Suppressor macrophage treated with lipopolysaccharide for 4 hours (primary cell): ENCODE measurements around the gene SLC24A4.
A peak's percentile ranks its signal among the peaks of the same experiment; 100 is the strongest.

Source experiments
- DNase-seq: peaks from one replicate; pipeline ENCODE4 v3.0.0-alpha.2; 2020

SLC24A4 gene

GRCh38 chr14:92484132-92484823, 161.3 kb downstream of the SLC24A4 start:
- no peak for DNase-seq

- no peak for DNase-seq
Measured at GRCh38 chr14:92486881-92487280, 163.9 kb downstream of the SLC24A4 start.

GRCh38 chr14:92487513-92488133, 164.7 kb downstream of the SLC24A4 start:
- DNase-seq: peak; percentile 34

- DNase-seq: no peak
Measured at GRCh38 chr14:92489394-92490238, 166.7 kb downstream of the SLC24A4 start.

DNA sequence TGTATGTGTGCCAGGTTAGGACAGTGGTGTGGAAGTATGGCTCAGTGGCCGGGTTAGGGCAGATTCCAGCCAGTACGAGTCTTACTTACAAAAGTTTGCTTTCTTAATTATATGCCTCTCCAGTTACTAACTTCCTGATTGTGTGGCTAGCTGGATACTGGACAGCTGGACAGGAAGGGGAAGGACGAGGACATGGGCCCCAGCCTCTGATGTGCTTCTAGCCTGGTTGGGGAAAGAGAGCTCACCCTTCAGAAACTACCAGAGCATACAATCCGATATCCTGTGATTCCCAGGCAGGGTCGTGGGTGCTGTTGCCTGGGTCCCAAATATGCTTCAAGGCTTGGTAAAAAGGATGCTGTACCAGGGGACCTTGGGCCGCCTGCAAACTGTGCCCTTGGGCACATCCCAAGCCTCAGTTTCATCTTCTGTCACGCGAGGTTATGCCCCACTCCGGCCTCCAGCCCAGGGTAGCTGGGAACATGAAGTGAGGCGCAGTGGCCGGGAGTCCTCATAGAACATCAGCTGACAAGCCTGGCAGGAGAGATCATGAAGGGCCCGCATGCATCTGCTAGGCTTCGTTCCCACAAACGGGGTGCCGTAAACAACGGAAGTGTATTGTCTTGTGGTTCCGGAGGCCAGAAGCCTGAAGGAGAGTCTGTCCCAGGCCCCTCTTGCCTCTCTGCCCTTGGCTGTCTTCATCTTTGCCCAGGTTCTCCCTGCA, 167.4 kb downstream of the SLC24A4 start:
- DNase-seq: peak; percentile 48

- DNase-seq: no peak
Measured at GRCh38 chr14:92491782-92492181, 168.8 kb downstream of the SLC24A4 start.

- DNase-seq: peak; percentile 88
Measured at GRCh38 chr14:92492258-92492657, 169.3 kb downstream of the SLC24A4 start.

DNA sequence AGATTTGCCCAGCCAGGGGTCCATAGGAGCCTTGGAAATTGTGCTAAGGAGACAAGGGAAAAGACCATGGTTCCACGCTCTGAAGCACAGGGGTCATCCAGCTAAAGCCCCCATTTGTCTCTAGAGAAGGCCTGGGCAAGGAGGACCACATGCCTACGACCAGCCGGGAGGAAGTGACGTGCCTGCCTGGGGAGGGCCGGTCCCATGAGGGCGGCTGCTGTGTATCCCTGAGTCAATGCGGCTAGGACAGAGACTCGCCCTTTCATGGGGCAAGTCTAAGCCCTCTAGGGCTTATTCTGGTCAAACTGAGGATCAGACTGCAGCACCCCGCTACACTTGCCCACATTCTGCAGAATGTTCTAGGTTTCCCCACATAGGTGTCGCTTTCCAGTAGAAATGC, 170.1 kb downstream of the SLC24A4 start:
- peak; percentile 55 for DNase-seq

GRCh38 chr14:92493492-92493891, 170.5 kb downstream of the SLC24A4 start:
- DNase-seq: no peak

GRCh38 chr14:92494512-92494911, 171.5 kb downstream of the SLC24A4 start:
- DNase-seq: peak; percentile 82

- peak; percentile 98 for DNase-seq
Measured at GRCh38 chr14:92495027-92495426, 172.1 kb downstream of the SLC24A4 start.

DNA sequence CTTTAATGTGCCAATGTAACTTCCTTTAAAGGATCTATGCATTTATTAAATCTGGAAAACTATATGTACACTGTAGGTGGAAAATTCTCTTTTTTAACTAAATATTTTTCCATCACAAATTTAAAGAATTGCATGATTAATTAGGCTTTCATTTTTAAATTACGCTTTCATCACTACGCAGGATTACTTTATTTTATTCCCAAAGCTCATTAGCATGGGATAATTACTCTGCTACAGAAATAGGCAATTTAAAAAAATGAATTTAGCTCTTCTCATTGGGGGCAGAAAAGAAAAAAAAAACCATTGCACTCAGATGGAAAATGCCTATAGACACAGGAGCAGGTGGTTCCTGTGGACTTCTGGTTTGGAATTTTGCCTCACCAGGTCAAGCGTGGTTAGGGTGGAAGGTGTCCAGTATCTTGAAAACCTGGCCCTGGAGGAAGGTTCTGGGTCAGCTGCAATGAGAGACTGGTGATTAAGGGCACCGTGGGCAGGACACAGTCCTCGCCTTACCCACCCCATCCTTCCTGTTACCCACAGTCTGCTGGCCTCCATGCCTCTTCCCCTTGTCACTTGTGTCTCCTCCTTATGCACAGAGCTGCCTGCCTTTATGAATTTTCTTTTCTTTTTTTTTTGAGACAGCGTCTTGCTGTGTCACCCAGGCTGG, 173.4 kb downstream of the SLC24A4 start:
- DNase-seq: peak; percentile 40

DNA sequence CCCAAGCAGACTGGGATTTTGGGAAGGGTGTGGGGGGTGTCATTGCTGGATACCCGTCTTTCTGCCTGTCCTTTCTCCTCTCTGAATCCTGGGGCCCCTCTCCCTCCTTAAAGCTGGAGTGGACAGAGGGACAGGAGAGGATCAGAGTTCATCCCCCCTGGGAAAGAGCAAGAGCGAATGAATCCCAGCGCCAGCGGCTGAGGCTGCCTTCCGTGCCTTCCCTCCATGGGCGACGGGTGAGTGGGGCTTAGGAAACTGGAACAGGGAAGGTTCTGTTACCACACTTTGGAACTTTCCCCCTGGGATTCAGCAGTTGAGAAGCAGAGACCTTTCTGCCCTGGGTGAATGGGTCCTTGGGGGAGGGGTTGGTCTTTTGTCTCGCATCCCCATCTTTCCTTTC, 174.4 kb downstream of the SLC24A4 start:
- no peak for DNase-seq

- no peak for DNase-seq
Measured at GRCh38 chr14:92499234-92499633, 176.3 kb downstream of the SLC24A4 start.

DNA sequence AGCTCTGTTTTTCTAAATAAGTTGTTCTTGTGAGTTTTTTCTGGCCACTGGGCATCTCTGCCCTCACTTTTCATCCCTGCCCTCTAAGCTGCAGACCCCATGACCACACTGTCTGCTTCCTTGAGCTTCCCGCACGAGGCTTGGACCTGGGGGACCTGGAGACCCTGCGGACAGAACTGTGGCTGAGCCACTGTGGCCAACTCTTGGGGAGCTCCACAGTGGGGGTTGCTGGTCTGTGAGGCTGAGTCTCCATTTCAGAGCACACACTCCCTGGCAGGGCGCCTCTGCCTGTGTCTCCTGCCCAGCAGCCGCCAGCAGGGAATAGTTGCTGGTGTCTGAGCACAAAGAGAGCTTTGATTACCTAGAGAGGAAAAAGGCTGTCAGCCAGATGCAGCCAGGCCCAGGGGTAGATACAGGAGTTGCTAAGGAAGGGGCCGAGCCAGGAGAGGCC, 177.6 kb downstream of the SLC24A4 start:
- no peak for DNase-seq

DNA sequence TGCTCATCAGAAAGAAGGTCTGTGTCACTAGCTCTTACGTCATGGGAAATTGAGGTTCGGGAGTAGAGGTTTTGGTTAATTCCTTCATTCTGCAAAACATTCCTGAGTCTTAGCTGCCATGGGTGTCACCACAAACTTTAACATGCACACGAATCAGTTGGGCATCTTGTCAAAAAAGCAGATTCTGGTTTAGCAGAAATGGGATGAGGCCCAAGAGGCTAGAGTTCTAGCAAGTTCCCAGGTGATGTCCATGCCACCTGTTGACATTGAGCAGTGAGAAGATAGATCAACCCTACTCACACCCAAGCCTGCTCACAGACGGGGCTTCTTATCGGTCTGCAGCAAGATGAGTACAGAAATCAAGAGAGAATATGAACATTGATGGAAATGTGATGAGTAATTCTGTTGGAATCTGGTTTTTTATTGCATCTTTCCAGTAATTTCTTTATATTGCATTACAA, 179.0 kb downstream of the SLC24A4 start:
- no peak for DNase-seq

- DNase-seq: no peak
Measured at GRCh38 chr14:92502541-92503286, 179.7 kb downstream of the SLC24A4 start.

GRCh38 chr14:92503756-92504491, 181.0 kb downstream of the SLC24A4 start:
- peak; percentile 83 for DNase-seq

DNA sequence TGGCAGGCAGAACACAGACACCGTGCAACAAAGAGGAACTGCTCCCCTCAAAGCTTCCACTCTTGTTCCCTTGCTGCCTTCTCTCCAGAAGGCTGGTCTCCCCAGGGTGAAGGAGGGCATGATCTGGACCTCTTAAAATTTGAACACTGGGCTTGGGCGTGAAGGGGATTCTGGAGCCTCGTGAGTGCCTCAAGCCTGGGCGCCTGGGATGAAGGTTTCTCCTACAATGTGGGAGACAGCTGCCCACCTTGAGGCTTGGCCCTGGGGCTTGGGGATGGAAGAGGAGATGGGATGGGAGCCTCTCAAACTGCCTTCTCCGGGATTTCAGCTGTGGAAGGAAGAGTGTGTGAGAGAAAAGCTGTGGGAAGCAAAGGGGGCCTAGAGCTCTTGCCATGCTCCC, 182.9 kb downstream of the SLC24A4 start:
- DNase-seq: no peak

DNA sequence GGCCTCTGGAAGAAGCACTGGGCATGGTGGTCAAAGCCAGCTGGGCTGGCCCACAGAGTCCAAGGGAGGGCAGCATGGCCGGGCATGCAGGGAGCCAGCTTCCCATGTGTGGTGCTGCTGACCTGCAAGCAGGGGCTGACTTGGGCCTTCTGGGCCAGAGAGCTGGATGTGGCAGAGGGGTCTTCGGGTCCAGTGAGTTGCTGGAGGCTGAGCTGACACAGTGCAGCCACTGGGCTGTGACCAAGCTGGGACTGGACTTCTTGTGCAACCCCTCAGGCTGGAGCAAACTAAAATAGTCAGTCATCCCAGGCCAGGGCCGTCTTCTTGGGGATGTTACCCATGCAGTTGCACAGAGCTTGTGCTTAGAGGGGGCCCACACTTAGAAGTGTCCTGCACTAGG, 183.3 kb downstream of the SLC24A4 start:
- DNase-seq: no peak
